Mesenchymal stem cell (in vitro differentiated cells and primary cell): ENCODE results near the gene DOCK10.

Source experiments
- DNase-seq: peaks from one replicate; pipeline ENCODE4 v3.0.0-alpha.2; 2013
- H2AFZ ChIP-seq: one replicate; pipeline ENCODE4 v1.6.1; 2013; ENCODE audit warnings: low read depth, mild to moderate bottlenecking, control low read depth, inconsistent platforms, low read length, moderate library complexity
- H2AK5ac ChIP-seq: 2 replicates; pipeline ENCODE4 v1.6.1; 2013; ENCODE audit warnings: low read length, moderate library complexity, mild to moderate bottlenecking, inconsistent platforms; ENCODE audit not compliant: severe bottlenecking
- H2BK120ac ChIP-seq: one replicate; pipeline ENCODE4 v1.6.1; 2013; ENCODE audit warnings: low read depth, mild to moderate bottlenecking, inconsistent platforms, low read length, moderate library complexity
- H2BK12ac ChIP-seq, 2 experiments: one replicate each; pipeline ENCODE4 v1.6.1; 2013; ENCODE audit warnings: inconsistent platforms in 2 of 2, low read length in 2 of 2, mild to moderate bottlenecking in 2 of 2, moderate library complexity in 2 of 2, control low read depth in 1 of 2
- H2BK15ac ChIP-seq: one replicate; pipeline ENCODE4 v1.6.1; 2013; ENCODE audit warnings: mild to moderate bottlenecking, low read depth, inconsistent platforms; ENCODE audit not compliant: poor library complexity, severe bottlenecking
- H2BK5ac ChIP-seq: 2 replicates; pipeline ENCODE4 v1.6.1; 2013; ENCODE audit warnings: low read depth, mild to moderate bottlenecking, low read length, control low read depth, inconsistent platforms; ENCODE audit not compliant: poor library complexity, severe bottlenecking
- H3K14ac ChIP-seq, 2 experiments: one replicate each; pipeline ENCODE4 v1.6.1; 2013; ENCODE audit warnings: inconsistent platforms in 2 of 2, low read length in 2 of 2, control low read depth in 1 of 2, mild to moderate bottlenecking in 1 of 2, moderate library complexity in 1 of 2
- H3K18ac ChIP-seq, 2 experiments: one replicate each; pipeline ENCODE4 v1.6.1; 2013; ENCODE audit warnings: inconsistent platforms in 2 of 2, low read length in 2 of 2, control low read depth in 1 of 2, low read depth in 1 of 2, mild to moderate bottlenecking in 1 of 2
- H3K23ac ChIP-seq, 2 experiments: one replicate each; pipeline ENCODE4 v1.6.1; 2013; ENCODE audit warnings: inconsistent platforms in 2 of 2, low read length in 2 of 2, mild to moderate bottlenecking in 2 of 2, moderate library complexity in 2 of 2, control low read depth in 1 of 2
- H3K27ac ChIP-seq: 2 replicates; pipeline ENCODE4 v1.5.1; 2013; ENCODE audit warnings: mild to moderate bottlenecking, moderate library complexity, low read length, control low read depth, inconsistent platforms; ENCODE audit not compliant: poor library complexity, severe bottlenecking
- H3K27me3 ChIP-seq, 2 experiments: 2 replicates each; pipeline versions ENCODE4 v1.6.1 to v1.7.0; 2013; ENCODE audit warnings: low read length in 2 of 2, mild to moderate bottlenecking in 2 of 2, moderate library complexity in 2 of 2, control low read depth in 1 of 2, inconsistent platforms in 1 of 2; ENCODE audit not compliant: control insufficient read depth in 1 of 2, insufficient read depth in 1 of 2
- H3K36me3 ChIP-seq, 2 experiments: 2 replicates each; pipeline versions ENCODE4 v1.6.1 to v1.7.0; 2013; ENCODE audit warnings: low read length in 2 of 2, control low read depth in 1 of 2, inconsistent platforms in 1 of 2, low read depth in 1 of 2, mild to moderate bottlenecking in 1 of 2; ENCODE audit not compliant: insufficient read depth in 2 of 2, control insufficient read depth in 1 of 2
- H3K4ac ChIP-seq, 2 experiments: one replicate each; pipeline ENCODE4 v1.6.1; 2013; ENCODE audit warnings: inconsistent platforms in 2 of 2, low read length in 2 of 2, mild to moderate bottlenecking in 2 of 2, moderate library complexity in 2 of 2, control low read depth in 1 of 2, low read depth in 1 of 2
- H3K4me1 ChIP-seq: 2 replicates; pipeline ENCODE4 v1.6.1; 2013; ENCODE audit warnings: low read depth, low read length, control low read depth; ENCODE audit not compliant: control insufficient read depth, insufficient read depth
- H3K4me2 ChIP-seq: 2 replicates; pipeline ENCODE4 v1.6.1; 2013; ENCODE audit warnings: low read length, mild to moderate bottlenecking, inconsistent platforms; ENCODE audit not compliant: poor library complexity, severe bottlenecking
- H3K4me3 ChIP-seq, 2 experiments: 2 replicates each; pipeline versions ENCODE4 v1.5.1 to v1.7.0; 2013; ENCODE audit warnings: low read length in 2 of 2, mild to moderate bottlenecking in 2 of 2, control low read depth in 1 of 2, low read depth in 1 of 2; ENCODE audit not compliant: insufficient read depth in 1 of 2
- H3K79me1 ChIP-seq: replicated peaks from 2 replicates; pipeline ENCODE4 v1.6.1; 2013; ENCODE audit warnings: mild to moderate bottlenecking, control low read depth, low read length, inconsistent platforms; ENCODE audit not compliant: poor library complexity, severe bottlenecking
- H3K9ac ChIP-seq: 2 replicates; pipeline ENCODE4 v1.7.0; 2013; ENCODE audit warnings: mild to moderate bottlenecking, low read length, moderate library complexity
- H3K9me3 ChIP-seq: 2 replicates; pipeline ENCODE4 v1.7.0; 2013; ENCODE audit warnings: mild to moderate bottlenecking, low read length; ENCODE audit not compliant: control insufficient read depth
- H4K8ac ChIP-seq: one replicate; pipeline ENCODE4 v1.6.1; 2013; ENCODE audit warnings: inconsistent platforms, mild to moderate bottlenecking, low read length, moderate library complexity
- H4K91ac ChIP-seq: one replicate; pipeline ENCODE4 v1.6.1; 2013; ENCODE audit warnings: mild to moderate bottlenecking, low read length, inconsistent platforms
- WGBS: methylation state at CpG from one replicate; pipeline ENCODE4 v1.1.7; 2013; ENCODE audit warnings: mixed read lengths; 5-methylcytosine and 5-hydroxymethylcytosine counted together

Gene DOCK10

GRCh38 chr2:225040142-225040541, 2.1 kb downstream of the DOCK10 start:
- Histone ChIP-seq H4K8ac (no peak overlapping the region), H3K4me1 (peaks cover 12% of the 10 kb centered on the region), H2BK15ac (no peak overlapping the region), H2AFZ (no peak overlapping the region), H3K14ac (no peak overlapping the region), H3K36me3 (no peaks in the 10 kb centered on the region), H3K27me3 (no peaks in the 10 kb centered on the region), H3K4ac (no peak overlapping the region), H3K18ac (no peak overlapping the region), H3K9me3 (no peaks in the 10 kb centered on the region), H2BK5ac (no peak overlapping the region), H4K91ac (no peak overlapping the region), H3K79me1 (peaks cover 15% of the 10 kb centered on the region), H3K4me2 (no peak overlapping the region), H2BK12ac (no peak overlapping the region), H2BK120ac (no peak overlapping the region), H3K27ac (no peak overlapping the region), H3K4me3 (no peak overlapping the region), H2AK5ac (no peak overlapping the region), H3K23ac (no peak overlapping the region), H3K9ac (no peak overlapping the region)
- WGBS = 75% methylated on average over 2 of the region's 5 CpGs
- DNase-seq = no peak

- 50% methylated on average over 2 of the region's 3 CpGs for WGBS
- Histone ChIP-seq H3K14ac (no peak overlapping the region), H2AK5ac (no peak overlapping the region), H4K91ac (no peak overlapping the region), H3K4me1 (peaks cover 12% of the 10 kb centered on the region), H3K4me3 (no peak overlapping the region), H2BK15ac (no peak overlapping the region), H2AFZ (no peak overlapping the region), H3K4me2 (no peak overlapping the region), H2BK120ac (no peak overlapping the region), H3K4ac (no peak overlapping the region), H3K23ac (no peak overlapping the region), H3K18ac (no peak overlapping the region), H3K9me3 (no peaks in the 10 kb centered on the region), H4K8ac (no peak overlapping the region), H2BK5ac (no peak overlapping the region), H3K9ac (no peak overlapping the region), H3K27ac (no peak overlapping the region), H3K36me3 (no peaks in the 10 kb centered on the region), H3K79me1 (peaks cover 21% of the 10 kb centered on the region), H2BK12ac (no peak overlapping the region), H3K27me3 (no peaks in the 10 kb centered on the region)
- DNase-seq = no peak
These were observed 4.1 kb downstream of the DOCK10 start for GRCh38 chr2:225038231-225038523.

- no peak overlapping the region for H3K23ac ChIP-seq
- H3K4ac ChIP-seq = no peak overlapping the region
- no peak for DNase-seq
- H2AFZ ChIP-seq = no peak overlapping the region
- no peaks in the 10 kb centered on the region for H3K36me3 ChIP-seq
- H2BK120ac ChIP-seq = no peak overlapping the region
- H2BK5ac ChIP-seq = no peak overlapping the region
- H4K91ac ChIP-seq = no peak overlapping the region
- H3K79me1 ChIP-seq = peaks cover 21% of the 10 kb centered on the region
- no peak overlapping the region for H3K14ac ChIP-seq
- H3K4me1 ChIP-seq = peaks cover 10% of the 10 kb centered on the region
- no peak overlapping the region for H3K9ac ChIP-seq
- H4K8ac ChIP-seq = no peak overlapping the region
- H3K4me2 ChIP-seq = no peak overlapping the region
- no peak overlapping the region for H3K4me3 ChIP-seq
- H3K27ac ChIP-seq = no peak overlapping the region
- no peaks in the 10 kb centered on the region for H3K9me3 ChIP-seq
- H3K27me3 ChIP-seq = no peaks in the 10 kb centered on the region
- H3K18ac ChIP-seq = no peak overlapping the region
- no peak overlapping the region for H2BK12ac ChIP-seq
- no peak overlapping the region for H2AK5ac ChIP-seq
- no peak overlapping the region for H2BK15ac ChIP-seq
- WGBS = 86% methylated on average over 4 of the region's 5 CpGs
These were observed 4.6 kb downstream of the DOCK10 start for GRCh38 chr2:225037415-225038230.

- WGBS = no CpG with 5 or more reads among the region's 1 CpG
- DNase-seq = no peak
- H3K4ac ChIP-seq = no peak overlapping the region
- H2BK120ac ChIP-seq = no peak overlapping the region
- H4K8ac ChIP-seq = no peak overlapping the region
- H2AK5ac ChIP-seq = no peak overlapping the region
- H3K79me1 ChIP-seq = peaks cover 21% of the 10 kb centered on the region
- H3K36me3 ChIP-seq = no peaks in the 10 kb centered on the region
- no peak overlapping the region for H2BK15ac ChIP-seq
- H3K27me3 ChIP-seq = no peaks in the 10 kb centered on the region
- no peak overlapping the region for H2BK12ac ChIP-seq
- no peak overlapping the region for H2BK5ac ChIP-seq
- H2AFZ ChIP-seq = no peak overlapping the region
- no peak overlapping the region for H3K4me2 ChIP-seq
- no peak overlapping the region for H3K9ac ChIP-seq
- no peak overlapping the region for H4K91ac ChIP-seq
- no peak overlapping the region for H3K4me3 ChIP-seq
- H3K27ac ChIP-seq = no peak overlapping the region
- H3K9me3 ChIP-seq = no peaks in the 10 kb centered on the region
- peaks cover 6% of the 10 kb centered on the region for H3K4me1 ChIP-seq
- H3K23ac ChIP-seq = no peak overlapping the region
- no peak overlapping the region for H3K18ac ChIP-seq
- no peak overlapping the region for H3K14ac ChIP-seq
These were observed 5.8 kb downstream of the DOCK10 start for GRCh38 chr2:225036431-225036830.
